OCI-LY1 (cell line): ENCODE data around the gene AGBL3.

Source experiments
- CTCF ChIP-seq: fragments of 200-600 bp; sonication (generic), shearing (Covaris generic); IDR thresholded peaks from 2 replicates; pipeline ENCODE4 v1.5.1; 2017; ENCODE audit warnings: mild to moderate bottlenecking, antibody characterized with exemption, low read length, moderate library complexity, mixed read lengths
- EZH2 ChIP-seq: fragments of 200-600 bp; sonication (generic), shearing (Covaris generic); IDR thresholded peaks from 2 replicates; pipeline ENCODE4 v1.8.0; 2017; ENCODE audit warnings: borderline replicate concordance, mixed run types, mild to moderate bottlenecking, antibody characterized with exemption, low read length, moderate library complexity, mixed read lengths

- no peak for TF ChIP-seq CTCF
- no peak for TF ChIP-seq EZH2
Observed at GRCh38 chr7:135129579-135129978, 143.3 kb downstream of the AGBL3 start.
